GM21723 (cell line): ENCODE results near the gene ARMH1.
"Not testable (repeated sequence)": the region's sequence is repeated elsewhere in the genome, so short reads cannot be mapped to it uniquely, and the experiment has no call there.

ENCODE experiments used
- ATAC-seq: cut with Tn5 transposase; IDR thresholded peaks from one replicate; pipeline ENCODE4 v1.9.1; 2021; ENCODE audit warnings: mild to moderate bottlenecking, moderate library complexity; ENCODE audit not compliant: unreplicated experiment

The ARMH1 gene

DNA sequence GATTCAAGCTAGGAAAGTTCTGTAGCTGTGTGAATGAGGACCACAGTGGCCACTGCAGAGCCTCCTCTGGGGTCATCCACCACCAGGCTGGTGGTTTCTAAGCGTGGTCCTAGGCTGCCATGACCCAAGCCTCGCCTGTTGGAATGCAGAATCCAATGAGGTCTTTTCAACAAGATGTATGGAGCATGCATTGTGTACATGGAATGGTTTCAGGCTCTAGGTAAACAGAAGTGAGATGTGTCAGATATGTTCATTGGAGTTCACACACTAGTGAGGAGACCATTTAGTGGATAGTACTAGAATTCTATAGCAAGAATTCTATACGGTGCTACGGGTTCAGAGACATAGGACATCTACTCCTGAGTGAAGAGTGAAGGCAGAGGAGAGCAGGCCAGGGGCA is 45.8 kb downstream of the ARMH1 start:
- no peak for ATAC-seq

GRCh38 chr1:44721485-44722361 is 47.2 kb downstream of the ARMH1 start:
- peak; percentile 67 for ATAC-seq

DNA sequence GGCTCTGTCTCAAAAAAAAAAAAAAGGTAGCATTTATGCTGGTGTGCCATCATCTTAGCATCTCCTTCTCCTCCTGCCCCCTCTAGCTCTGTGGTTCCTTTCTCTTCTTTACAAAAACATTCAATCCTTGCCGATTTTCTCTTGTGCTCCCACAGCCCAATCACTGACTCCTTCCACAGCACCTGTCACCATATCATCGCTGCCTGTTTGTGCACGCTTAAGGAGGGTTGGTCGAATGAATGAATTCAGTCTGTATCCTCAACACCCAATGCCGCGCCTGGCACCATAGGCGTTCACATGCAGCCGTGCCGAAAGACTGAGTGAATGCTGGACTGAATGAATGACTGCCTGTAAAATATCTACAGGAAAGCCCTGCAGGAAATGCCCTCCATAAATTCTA is 48.5 kb downstream of the ARMH1 start:
- ATAC-seq = no peak

DNA sequence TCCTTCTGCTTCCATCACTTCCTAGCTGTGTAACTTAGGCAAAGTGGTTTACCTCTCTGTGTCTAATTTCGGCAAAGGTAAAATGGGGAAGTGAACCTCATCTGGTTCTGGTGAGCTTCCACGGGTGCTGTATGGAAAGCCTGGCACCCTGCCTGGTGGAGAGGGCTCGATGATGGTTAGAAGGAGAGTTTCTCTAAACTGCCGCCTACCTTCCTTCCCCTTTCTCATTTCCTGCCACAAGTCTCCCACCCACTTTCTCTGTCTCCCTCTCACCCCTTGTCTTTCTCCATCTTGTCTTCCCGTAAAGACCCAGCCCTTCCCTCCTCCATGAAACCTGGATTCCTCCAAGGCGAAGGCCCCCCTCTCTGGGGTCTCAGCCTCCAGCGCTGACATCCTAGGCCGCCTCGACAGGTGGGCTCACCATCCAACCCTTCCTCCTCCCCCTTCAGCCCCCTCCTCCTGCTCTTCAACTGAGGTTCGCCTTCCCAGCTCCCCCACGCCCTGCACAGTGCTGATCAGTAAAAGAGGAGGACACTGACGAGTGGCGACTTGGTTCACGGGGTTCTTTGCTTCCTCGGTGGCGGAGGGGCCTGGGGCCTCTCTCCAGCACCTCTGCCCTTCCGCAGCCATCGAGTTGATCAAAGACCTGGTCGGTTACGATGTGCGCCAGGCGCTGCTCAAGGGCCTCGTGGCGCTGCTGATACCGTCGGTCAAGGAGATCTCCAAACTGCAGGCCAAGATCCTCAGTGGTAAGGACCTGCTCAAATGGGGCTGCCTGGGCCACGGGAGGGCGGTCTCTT is 49.2 kb downstream of the ARMH1 start:
- peak; percentile 31 for ATAC-seq

- ATAC-seq = no peak
Observed at GRCh38 chr1:44724296-44724954, 49.9 kb downstream of the ARMH1 start.

GRCh38 chr1:44724955-44725698 is 50.6 kb downstream of the ARMH1 start:
- no peak for ATAC-seq

DNA sequence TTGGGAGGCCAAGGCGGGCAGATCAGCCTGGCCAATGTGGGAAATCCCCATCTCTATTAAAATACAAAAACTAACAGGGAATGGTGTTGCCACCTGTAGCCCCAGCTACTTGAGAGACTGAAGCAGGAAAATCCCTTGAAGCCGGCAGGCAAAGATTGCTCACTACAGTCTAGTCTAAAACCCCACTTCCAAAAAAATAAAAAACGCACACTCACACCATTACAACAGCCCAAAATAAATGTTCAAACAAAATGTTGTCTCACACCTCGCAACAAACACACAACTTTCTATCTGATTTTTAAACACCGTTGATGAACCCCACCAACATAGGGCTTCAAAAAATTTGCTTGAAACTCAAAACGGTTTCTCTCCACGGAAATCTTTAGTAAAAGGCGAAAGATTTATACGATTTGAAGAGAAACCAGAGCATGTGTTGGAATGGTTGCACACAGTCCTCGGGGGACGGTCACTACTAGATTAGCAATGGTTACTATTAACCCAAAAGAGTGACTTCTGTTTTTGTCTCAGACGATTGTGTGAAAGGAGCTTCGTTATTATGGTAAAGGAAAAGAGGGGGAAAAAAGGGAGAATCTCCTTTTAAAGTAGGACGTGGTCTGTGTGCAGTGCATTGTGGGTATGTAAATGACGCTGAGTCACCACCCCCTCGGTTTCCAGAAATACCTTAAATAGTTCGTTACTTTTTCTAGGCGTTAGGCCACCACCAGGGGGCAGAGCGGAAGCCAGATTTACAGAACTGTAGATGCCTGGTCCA is 56.4 kb downstream of the ARMH1 start, which contains the start of gene RNU5D-1:
TSS of gene RNU5D-1 (minus strand) at position 430 of the 772 bp plus-strand sequence.
- peak; percentile 64 for ATAC-seq

DNA sequence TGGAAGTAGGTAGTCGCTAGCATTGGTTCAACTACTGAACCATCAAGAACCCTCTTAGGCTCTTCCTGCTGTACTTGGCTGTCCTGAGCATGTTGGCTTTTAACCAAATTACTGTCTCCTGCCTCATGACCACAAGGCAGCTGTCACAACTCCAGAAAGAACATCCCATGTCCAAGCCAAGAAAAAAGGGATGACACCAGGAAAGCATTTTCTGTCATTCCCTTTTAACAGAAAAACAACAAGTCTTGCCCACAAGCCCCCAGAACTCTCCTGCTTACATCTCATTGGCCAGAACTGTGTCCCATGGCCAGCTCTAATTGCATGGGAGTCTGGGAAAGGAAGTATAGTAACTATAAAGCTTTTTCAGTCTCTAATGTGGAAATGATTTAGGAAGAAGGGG is 58.9 kb downstream of the ARMH1 start:
- no peak for ATAC-seq

- no peak for ATAC-seq
Observed at GRCh38 chr1:44733784-44734183, 59.3 kb downstream of the ARMH1 start.

GRCh38 chr1:44735992-44736391 is 61.5 kb downstream of the ARMH1 start:
- no peak for ATAC-seq

DNA sequence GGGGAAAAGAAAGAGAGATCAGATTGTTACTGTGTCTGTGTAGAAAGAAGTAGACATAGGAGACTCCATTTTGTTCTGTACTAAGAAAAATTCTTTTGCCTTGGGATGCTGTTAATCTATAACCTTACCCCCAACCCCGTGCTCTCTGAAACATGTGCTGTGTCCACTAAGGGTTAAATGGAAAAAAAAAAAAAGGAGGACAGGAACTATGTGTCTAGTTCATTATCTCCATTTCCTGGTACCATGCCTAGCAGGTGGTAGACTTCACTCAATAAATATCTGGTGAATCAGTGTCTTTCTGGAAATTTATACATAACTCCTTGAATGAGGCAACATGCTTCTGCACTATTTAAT is 64.4 kb downstream of the ARMH1 start:
- not testable (repeated sequence) for ATAC-seq

- peak; percentile 98 for ATAC-seq
Observed at GRCh38 chr1:44739307-44740178, 65.0 kb downstream of the ARMH1 start, which contains the start of gene KIF2C. TSS of gene KIF2C (plus strand) at chr1:44739837. CDS start at chr1:44739933, 96 bp downstream.

GRCh38 chr1:44740179-44740617 is 65.7 kb downstream of the ARMH1 start:
- peak; percentile 2 for ATAC-seq

DNA sequence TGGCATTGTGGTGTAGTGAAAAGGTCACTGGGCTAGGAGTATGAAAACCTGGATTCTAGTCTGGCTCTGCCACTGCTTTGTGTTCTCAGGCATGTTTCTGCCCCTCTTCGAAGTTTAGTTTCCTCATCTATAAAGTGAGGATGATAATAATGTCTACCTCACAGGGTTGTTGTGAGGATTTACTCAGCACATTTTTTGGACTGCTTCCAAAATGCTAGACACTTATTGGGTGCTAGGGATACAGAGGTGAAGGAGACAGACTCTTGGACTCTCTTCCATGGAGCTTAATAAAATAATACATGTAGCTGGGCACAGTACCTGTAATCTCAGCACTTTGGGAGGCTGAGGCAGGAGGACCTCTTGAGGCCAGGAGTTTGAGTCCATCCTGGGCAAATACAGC is 68.7 kb downstream of the ARMH1 start:
- ATAC-seq = no peak

- ATAC-seq = no peak
Observed at GRCh38 chr1:44747878-44748277, 73.4 kb downstream of the ARMH1 start.

- no peak for ATAC-seq
Observed at GRCh38 chr1:44757420-44757819, 82.9 kb downstream of the ARMH1 start.

- no peak for ATAC-seq
Observed at GRCh38 chr1:44759077-44759476, 84.6 kb downstream of the ARMH1 start.

GRCh38 chr1:44760876-44761275 is 86.4 kb downstream of the ARMH1 start:
- ATAC-seq = no peak

DNA sequence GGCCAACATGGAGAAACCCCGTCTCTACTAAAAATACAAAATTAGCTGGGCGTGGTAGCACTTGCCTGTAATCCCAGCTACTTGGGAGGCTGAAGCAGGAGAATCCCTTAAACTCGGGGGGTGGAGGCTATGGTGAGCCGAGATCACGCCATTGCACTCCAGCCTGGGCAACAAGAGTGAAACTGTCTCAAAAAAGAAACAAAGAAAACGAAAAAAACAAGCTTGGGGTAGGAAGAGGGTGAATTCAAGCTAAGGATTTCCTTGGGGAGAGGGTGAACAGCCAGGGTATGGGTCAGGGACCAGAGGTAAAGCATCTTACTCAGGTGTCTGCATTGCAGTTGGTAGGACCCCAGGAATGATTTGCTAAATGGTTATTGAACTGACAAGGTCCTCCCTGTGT is 91.9 kb downstream of the ARMH1 start:
- ATAC-seq = not testable (repeated sequence)
